Measurements from ENCODE around the gene XRCC3. TPM values are rescaled to one million over a fixed set of nuclear protein-coding genes. Genes with fewer than 3 reads are reported as not detected.

Gene XRCC3
- total RNA-seq (10 to 100 TPM in 4 of 5 experiments, 1 to 10 TPM in 1; 9.3 to 38.9 (median 15.9) TPM), polyA plus RNA-seq (1 to 10 TPM; 5.1 to 5.7 TPM), total RNA-seq (9.3 reads per million, percentile 34 among the genes with 10 or more reads in this experiment)

GRCh38 chr14:103715052-103716000, at the start of gene XRCC3, which contains the start of gene ZFYVE21:
Gene XRCC3 (minus strand): TSS chr14:103715451. CDS start chr14:103711087, 4,364 bp downstream.
Gene ZFYVE21 (plus strand): TSS chr14:103715810. CDS start chr14:103715842, 32 bp downstream.
- intact Hi-C loops (cut with micrococcal nuclease): loop anchor here (1.0 to 10.0 kb wide), 15 partner anchors 33 to 941 kb away; partner anchors contain the start of genes BAG5 (in 2 of the 2), COA8 (in 2 of the 2), KLC1 (in 2 of the 2) and MARK3 (in 2 of the 2)
- Mint-ChIP-seq H3K4me1 (peaks cover 38 to 69% (median 52%) of the 10 kb centered on the region in 7 donors), H3K36me3 (peaks cover 0 to 5% (median 0%) of the 10 kb centered on the region in 5 donors), H3K27ac (peak within 1 kb of the TSS; percentile 40 to 95 (median 91)), H3K4me3 (peak within 1 kb of the TSS; percentile 89 to 98 (median 94)), H3K27me3 (peaks cover 0 to 2% (median 0%) of the 10 kb centered on the region in 5 donors), H3K9me3 (peaks cover 0 to 4% (median 0%) of the 10 kb centered on the region in 11 donors)
- CTCF ChIA-PET: no interaction called here
- Histone ChIP-seq H3K9me3 (ENCODE audit: control insufficient read depth in 2 of 3, low read length in 3 of 3) (no peaks in the 10 kb centered on the region), H3K27me3 (ENCODE audit: control insufficient read depth in 2 of 2, insufficient read depth in 2 of 2, low read length in 2 of 2) (no peaks in the 10 kb centered on the region), H3K4me3 (ENCODE audit: low read length) (peak within 1 kb of the TSS; percentile 56), H3K36me3 (ENCODE audit: control insufficient read depth in 2 of 3, insufficient read depth in 3 of 3, low read length in 3 of 3) (no peaks in the 10 kb centered on the region), H3K27ac (ENCODE audit: low read depth, low read length) (peak within 1 kb of the TSS; percentile 73), H3K4me1 (ENCODE audit: control insufficient read depth in 2 of 2, insufficient read depth in 2 of 2, low read length in 2 of 2) (peaks cover 8 to 13% of the 10 kb centered on the region in 2 donors)
- POLR2A ChIA-PET: interaction anchor here (0.5 to 1.2 kb wide), 5 partner anchors 32 to 1897 kb away, joined by 3 to 5 read pairs (median 3); partner anchors contain the start of gene KLC1
- ATAC-seq (peak; percentile 97), DNase-seq (peak; percentile 96 to 100 (median 100))

GRCh38 chr14:103763730-103764488, 48.7 kb upstream of the XRCC3 start:
- no peaks in the 10 kb centered on the region for H3K9me3 ChIP-seq (ENCODE audit: control insufficient read depth in 2 of 3, low read length in 3 of 3)
- no peaks in the 10 kb centered on the region for H3K27me3 ChIP-seq (ENCODE audit: control insufficient read depth in 2 of 2, insufficient read depth in 2 of 2, low read length in 2 of 2)
- H3K36me3 ChIP-seq (ENCODE audit: control insufficient read depth in 2 of 3, insufficient read depth in 3 of 3, low read length in 3 of 3): no peaks in the 10 kb centered on the region
- no peak overlapping the region for H3K4me3 ChIP-seq (ENCODE audit: low read length)
- no peak for DNase-seq
- no peak for ATAC-seq
- no peak overlapping the region for H3K27ac ChIP-seq (ENCODE audit: low read depth, low read length)
- H3K4me3 Mint-ChIP-seq: no peak overlapping the region
- H3K36me3 Mint-ChIP-seq: peaks cover 0 to 16% (median 10%) of the 10 kb centered on the region in 5 donors
- POLR2A ChIA-PET: no interaction called here
- peaks cover 0 to 5% (median 0%) of the 10 kb centered on the region in 7 donors for H3K4me1 Mint-ChIP-seq
- H3K27me3 Mint-ChIP-seq: no peaks in the 10 kb centered on the region
- no peaks in the 10 kb centered on the region for H3K4me1 ChIP-seq (ENCODE audit: control insufficient read depth in 2 of 2, insufficient read depth in 2 of 2, low read length in 2 of 2)
- H3K9me3 Mint-ChIP-seq: no peaks in the 10 kb centered on the region
- no peak overlapping the region for H3K27ac Mint-ChIP-seq
- intact Hi-C loops (cut with micrococcal nuclease): no loop called here
- CTCF ChIA-PET: interaction anchor here (0.6 to 0.7 kb wide), 2 partner anchors 45 to 305 kb away, joined by 3 to 4 read pairs; no protein-coding TSS in a partner anchor

GRCh38 chr14:103762541-103762940, 47.3 kb upstream of the XRCC3 start:
- Mint-ChIP-seq H3K27me3 (no peaks in the 10 kb centered on the region), H3K4me3 (no peak overlapping the region), H3K36me3 (peaks cover 0 to 14% (median 10%) of the 10 kb centered on the region in 5 donors), H3K9me3 (no peaks in the 10 kb centered on the region), H3K27ac (no peak overlapping the region), H3K4me1 (peaks cover 0 to 5% (median 0%) of the 10 kb centered on the region in 7 donors)
- Histone ChIP-seq H3K9me3 (ENCODE audit: control insufficient read depth in 2 of 3, low read length in 3 of 3) (no peaks in the 10 kb centered on the region), H3K4me1 (ENCODE audit: control insufficient read depth in 2 of 2, insufficient read depth in 2 of 2, low read length in 2 of 2) (no peaks in the 10 kb centered on the region), H3K27me3 (ENCODE audit: control insufficient read depth in 2 of 2, insufficient read depth in 2 of 2, low read length in 2 of 2) (no peaks in the 10 kb centered on the region), H3K27ac (ENCODE audit: low read depth, low read length) (no peak overlapping the region), H3K4me3 (ENCODE audit: low read length) (no peak overlapping the region), H3K36me3 (ENCODE audit: control insufficient read depth in 2 of 3, insufficient read depth in 3 of 3, low read length in 3 of 3) (no peaks in the 10 kb centered on the region)
- POLR2A ChIA-PET: no interaction called here
- CTCF ChIA-PET: no interaction called here
- intact Hi-C loops (cut with micrococcal nuclease): no loop called here
- ATAC-seq (no peak), DNase-seq (no peak)

- H3K9me3 Mint-ChIP-seq: no peaks in the 10 kb centered on the region
- Histone ChIP-seq H3K4me3 (ENCODE audit: low read length) (no peak overlapping the region), H3K9me3 (ENCODE audit: control insufficient read depth in 2 of 3, low read length in 3 of 3) (no peaks in the 10 kb centered on the region), H3K36me3 (ENCODE audit: control insufficient read depth in 2 of 3, insufficient read depth in 3 of 3, low read length in 3 of 3) (no peaks in the 10 kb centered on the region), H3K27me3 (ENCODE audit: control insufficient read depth in 2 of 2, insufficient read depth in 2 of 2, low read length in 2 of 2) (no peaks in the 10 kb centered on the region), H3K4me1 (ENCODE audit: control insufficient read depth in 2 of 2, insufficient read depth in 2 of 2, low read length in 2 of 2) (no peaks in the 10 kb centered on the region), H3K27ac (ENCODE audit: low read depth, low read length) (no peak overlapping the region)
- H3K4me3 Mint-ChIP-seq: no peak overlapping the region
- peaks cover 0 to 5% (median 0%) of the 10 kb centered on the region in 7 donors for H3K4me1 Mint-ChIP-seq
- H3K27ac Mint-ChIP-seq: no peak overlapping the region
- peaks cover 0 to 12% (median 10%) of the 10 kb centered on the region in 5 donors for H3K36me3 Mint-ChIP-seq
- no peaks in the 10 kb centered on the region for H3K27me3 Mint-ChIP-seq
- intact Hi-C loops (cut with micrococcal nuclease): no loop called here
- CTCF ChIA-PET: no interaction called here
- DNase-seq (no peak), ATAC-seq (no peak)
- POLR2A ChIA-PET: no interaction called here
These were observed 46.8 kb upstream of the XRCC3 start for GRCh38 chr14:103762036-103762435.

GRCh38 chr14:103758059-103758776, 43.0 kb upstream of the XRCC3 start:
- intact Hi-C loops (cut with micrococcal nuclease): no loop called here
- ATAC-seq (no peak), DNase-seq (no peak)
- Mint-ChIP-seq H3K27ac (no peak overlapping the region), H3K4me3 (no peak overlapping the region), H3K27me3 (no peaks in the 10 kb centered on the region), H3K4me1 (no peaks in the 10 kb centered on the region), H3K36me3 (peaks cover 0 to 13% (median 0%) of the 10 kb centered on the region in 5 donors), H3K9me3 (no peaks in the 10 kb centered on the region)
- Histone ChIP-seq H3K36me3 (ENCODE audit: control insufficient read depth in 2 of 3, insufficient read depth in 3 of 3, low read length in 3 of 3) (no peaks in the 10 kb centered on the region), H3K4me3 (ENCODE audit: low read length) (no peak overlapping the region), H3K27ac (ENCODE audit: low read depth, low read length) (no peak overlapping the region), H3K27me3 (ENCODE audit: control insufficient read depth in 2 of 2, insufficient read depth in 2 of 2, low read length in 2 of 2) (no peaks in the 10 kb centered on the region), H3K9me3 (ENCODE audit: control insufficient read depth in 2 of 3, low read length in 3 of 3) (no peaks in the 10 kb centered on the region), H3K4me1 (ENCODE audit: control insufficient read depth in 2 of 2, insufficient read depth in 2 of 2, low read length in 2 of 2) (no peaks in the 10 kb centered on the region)
- ChIA-PET CTCF (interaction anchor here (0.6 to 1.0 kb wide), 2 partner anchors 10 to 39 kb away, joined by 3 to 4 read pairs; no protein-coding TSS in a partner anchor), POLR2A (interaction anchor here (1.2 kb wide), 1 partner anchor 21 kb away, joined by 4 read pairs; no protein-coding TSS in a partner anchor)

DNA sequence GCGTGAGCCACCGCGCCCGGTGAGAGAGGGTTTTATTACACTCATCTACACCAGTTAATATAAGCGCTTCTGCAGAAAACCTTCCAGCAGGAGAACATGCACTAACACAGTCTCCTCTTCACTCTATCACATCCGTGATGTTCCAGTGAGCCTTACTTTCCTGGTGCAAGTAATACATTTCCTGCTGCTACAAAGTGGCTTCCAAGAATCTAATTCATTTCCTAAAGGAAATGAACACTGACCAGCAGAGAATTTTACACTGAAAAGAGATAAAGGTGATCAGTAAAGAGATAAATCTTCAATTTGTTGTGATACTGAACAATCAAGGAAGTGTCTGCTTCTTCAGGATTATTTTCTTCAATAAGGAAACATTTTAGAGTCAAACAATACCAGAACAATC, 39.8 kb upstream of the XRCC3 start:
- Histone ChIP-seq H3K4me1 (ENCODE audit: control insufficient read depth in 2 of 2, insufficient read depth in 2 of 2, low read length in 2 of 2) (no peaks in the 10 kb centered on the region), H3K27me3 (ENCODE audit: control insufficient read depth in 2 of 2, insufficient read depth in 2 of 2, low read length in 2 of 2) (no peaks in the 10 kb centered on the region), H3K9me3 (ENCODE audit: control insufficient read depth in 2 of 3, low read length in 3 of 3) (no peaks in the 10 kb centered on the region), H3K27ac (ENCODE audit: low read depth, low read length) (no peak overlapping the region), H3K36me3 (ENCODE audit: control insufficient read depth in 2 of 3, insufficient read depth in 3 of 3, low read length in 3 of 3) (no peaks in the 10 kb centered on the region), H3K4me3 (ENCODE audit: low read length) (no peak overlapping the region)
- no peak for ATAC-seq
- H3K27ac Mint-ChIP-seq: no peak overlapping the region
- peaks cover 0 to 12% (median 0%) of the 10 kb centered on the region in 5 donors for H3K36me3 Mint-ChIP-seq
- peaks cover 0 to under 1% (median 0%) of the 10 kb centered on the region in 7 donors for H3K4me1 Mint-ChIP-seq
- H3K4me3 Mint-ChIP-seq: no peak overlapping the region
- ChIA-PET CTCF (no interaction called here), POLR2A (no interaction called here)
- intact Hi-C loops (cut with micrococcal nuclease): no loop called here
- no peaks in the 10 kb centered on the region for H3K9me3 Mint-ChIP-seq
- DNase-seq: no peak
- H3K27me3 Mint-ChIP-seq: no peaks in the 10 kb centered on the region
